Measurements from ENCODE around the gene AFDN. TPM values are rescaled to one million over a fixed set of nuclear protein-coding genes. Genes with fewer than 3 reads are reported as not detected.

Gene AFDN
- total RNA-seq, 1 donor from 2014 or later = 162 TPM

DNA sequence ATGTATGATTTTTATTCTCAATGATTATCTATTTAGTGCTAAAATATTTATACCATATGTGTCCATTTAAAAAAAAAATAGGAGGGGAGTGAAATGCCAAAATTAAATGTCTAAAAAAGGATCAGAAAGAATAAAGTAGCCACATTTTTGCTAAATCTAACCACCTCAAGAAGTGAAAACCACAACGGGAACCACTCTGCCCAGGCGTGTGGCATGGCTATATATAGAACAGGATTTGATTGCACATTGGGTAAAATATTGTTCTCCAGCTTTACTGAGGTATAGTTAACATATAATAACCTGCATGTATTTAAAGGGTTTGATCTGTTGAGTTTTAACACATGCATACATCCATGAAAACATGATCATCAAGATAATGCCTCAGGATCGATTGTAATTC, 19.0 kb upstream of the AFDN start:
- TF ChIP-seq, protein P1, sequence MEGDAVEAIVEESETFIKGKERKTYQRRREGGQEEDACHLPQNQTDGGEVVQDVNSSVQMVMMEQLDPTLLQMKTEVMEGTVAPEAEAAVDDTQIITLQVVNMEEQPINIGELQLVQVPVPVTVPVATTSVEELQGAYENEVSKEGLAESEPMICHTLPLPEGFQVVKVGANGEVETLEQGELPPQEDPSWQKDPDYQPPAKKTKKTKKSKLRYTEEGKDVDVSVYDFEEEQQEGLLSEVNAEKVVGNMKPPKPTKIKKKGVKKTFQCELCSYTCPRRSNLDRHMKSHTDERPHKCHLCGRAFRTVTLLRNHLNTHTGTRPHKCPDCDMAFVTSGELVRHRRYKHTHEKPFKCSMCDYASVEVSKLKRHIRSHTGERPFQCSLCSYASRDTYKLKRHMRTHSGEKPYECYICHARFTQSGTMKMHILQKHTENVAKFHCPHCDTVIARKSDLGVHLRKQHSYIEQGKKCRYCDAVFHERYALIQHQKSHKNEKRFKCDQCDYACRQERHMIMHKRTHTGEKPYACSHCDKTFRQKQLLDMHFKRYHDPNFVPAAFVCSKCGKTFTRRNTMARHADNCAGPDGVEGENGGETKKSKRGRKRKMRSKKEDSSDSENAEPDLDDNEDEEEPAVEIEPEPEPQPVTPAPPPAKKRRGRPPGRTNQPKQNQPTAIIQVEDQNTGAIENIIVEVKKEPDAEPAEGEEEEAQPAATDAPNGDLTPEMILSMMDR (IDR thresholded peaks at IDR 0.05) = no peak
- TF ChIP-seq POLR2A (IDR thresholded peaks at IDR 0.05) (no peak), POLR2AphosphoS5 (IDR thresholded peaks at IDR 0.05; ENCODE audit: insufficient read depth in 1 of 2, low read depth in 1 of 2) (no peak)
- Histone ChIP-seq H3K27me3 (no peaks in the 10 kb centered on the region), H3K4me3 (no peak overlapping the region), H3K9me3 (no peaks in the 10 kb centered on the region), H3K27ac (no peak overlapping the region), H3K36me3 (no peaks in the 10 kb centered on the region), H3K4me1 (no peaks in the 10 kb centered on the region)
- intact Hi-C loops (cut with DNase I) = no loop called here
- DNase-seq (ENCODE audit: extremely low spot score in 2 of 2) = no peak

DNA sequence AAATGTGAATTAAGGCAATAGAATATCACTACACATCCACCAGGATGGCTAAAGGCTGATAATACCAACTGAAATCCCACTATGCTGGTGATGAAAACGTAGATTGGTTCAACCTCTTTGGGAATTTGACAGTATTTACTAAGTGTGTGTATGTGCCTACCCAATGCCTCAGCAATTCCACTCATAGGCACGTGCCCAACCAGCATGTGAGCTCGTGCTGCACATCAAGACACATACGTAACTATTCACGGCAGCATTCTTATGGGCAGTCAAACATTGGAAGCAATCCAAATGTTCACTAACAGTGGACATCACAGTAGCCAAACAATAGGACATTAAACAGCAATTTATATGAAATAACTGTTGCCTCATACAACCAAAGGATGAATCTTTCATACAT, 15.7 kb upstream of the AFDN start:
- Histone ChIP-seq H3K4me3 (no peak overlapping the region), H3K27ac (no peak overlapping the region), H3K9me3 (no peaks in the 10 kb centered on the region), H3K27me3 (no peaks in the 10 kb centered on the region), H3K4me1 (no peaks in the 10 kb centered on the region), H3K36me3 (no peaks in the 10 kb centered on the region)
- no peak for DNase-seq (ENCODE audit: extremely low spot score in 2 of 2)
- intact Hi-C loops (cut with DNase I) = no loop called here
- no peak for TF ChIP-seq POLR2AphosphoS5 (IDR thresholded peaks at IDR 0.05; ENCODE audit: insufficient read depth in 1 of 2, low read depth in 1 of 2)
- TF ChIP-seq POLR2A (IDR thresholded peaks at IDR 0.05) = no peak
- TF ChIP-seq, protein P1 (IDR thresholded peaks at IDR 0.05) = no peak

DNA sequence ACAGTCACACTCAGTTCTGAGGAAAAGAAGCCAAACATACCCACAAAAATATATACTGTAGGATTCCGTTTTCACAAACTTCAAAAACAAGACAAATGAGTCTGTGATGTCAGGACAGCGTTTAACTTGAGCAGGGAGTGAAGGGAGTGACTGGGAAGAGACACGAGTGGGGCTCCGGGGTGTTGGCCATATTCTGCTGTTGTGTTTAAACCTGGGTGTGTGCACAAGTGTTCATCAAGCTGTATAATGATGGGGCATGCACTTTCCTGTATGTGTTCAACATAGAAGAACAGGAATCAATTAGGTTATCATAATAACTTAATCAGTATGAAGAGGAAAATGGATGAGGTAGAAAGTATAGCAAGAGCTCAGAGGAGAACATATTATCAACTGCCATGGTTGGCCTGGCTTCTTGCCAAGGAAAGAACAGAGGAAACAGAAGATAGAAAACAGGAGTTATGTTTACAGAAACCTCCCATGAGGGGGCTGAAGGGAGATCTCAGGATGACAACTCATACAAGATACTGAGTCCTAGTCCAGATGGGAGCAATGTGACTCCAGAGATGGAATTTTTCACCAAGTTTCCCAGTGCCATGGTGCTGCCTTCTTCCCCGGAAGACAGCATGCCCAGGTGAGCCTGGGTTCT, 15.1 kb upstream of the AFDN start:
- Histone ChIP-seq H3K27ac (no peak overlapping the region), H3K4me3 (no peak overlapping the region), H3K36me3 (no peaks in the 10 kb centered on the region), H3K27me3 (no peaks in the 10 kb centered on the region), H3K4me1 (no peaks in the 10 kb centered on the region), H3K9me3 (no peaks in the 10 kb centered on the region)
- TF ChIP-seq, protein P1 (IDR thresholded peaks at IDR 0.05) = no peak
- TF ChIP-seq POLR2AphosphoS5 (IDR thresholded peaks at IDR 0.05; ENCODE audit: insufficient read depth in 1 of 2, low read depth in 1 of 2) = no peak
- TF ChIP-seq POLR2A (IDR thresholded peaks at IDR 0.05) = no peak
- intact Hi-C loops (cut with DNase I) = no loop called here
- no peak for DNase-seq (ENCODE audit: extremely low spot score in 2 of 2)

DNA sequence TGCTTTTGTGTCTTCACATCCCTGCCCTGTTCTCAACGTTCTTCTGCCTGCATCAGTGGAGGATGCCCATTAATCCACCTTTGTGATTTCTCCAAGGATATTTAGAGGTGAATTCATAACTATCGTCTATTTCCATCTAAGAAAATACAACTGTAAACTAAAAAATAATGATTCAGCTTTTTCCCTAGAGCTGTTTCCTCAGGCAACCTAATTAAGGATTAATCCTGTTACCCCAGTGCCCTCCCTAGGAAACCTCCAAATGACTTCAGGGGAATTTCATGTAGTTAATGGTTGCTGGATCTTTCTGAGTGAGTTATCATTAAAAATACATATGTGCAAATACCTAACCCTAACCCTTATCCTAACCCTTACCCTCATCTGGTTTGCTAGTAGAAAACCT, 14.6 kb upstream of the AFDN start:
- H3K27ac ChIP-seq = no peak overlapping the region
- no peaks in the 10 kb centered on the region for H3K27me3 ChIP-seq
- no peak overlapping the region for H3K4me3 ChIP-seq
- no peaks in the 10 kb centered on the region for H3K4me1 ChIP-seq
- intact Hi-C loops (cut with DNase I) = no loop called here
- no peaks in the 10 kb centered on the region for H3K9me3 ChIP-seq
- no peak for DNase-seq (ENCODE audit: extremely low spot score in 2 of 2)
- TF ChIP-seq POLR2A (IDR thresholded peaks at IDR 0.05) (no peak), POLR2AphosphoS5 (IDR thresholded peaks at IDR 0.05; ENCODE audit: insufficient read depth in 1 of 2, low read depth in 1 of 2) (no peak)
- TF ChIP-seq, protein P1 (IDR thresholded peaks at IDR 0.05) = no peak
- H3K36me3 ChIP-seq = no peaks in the 10 kb centered on the region

DNA sequence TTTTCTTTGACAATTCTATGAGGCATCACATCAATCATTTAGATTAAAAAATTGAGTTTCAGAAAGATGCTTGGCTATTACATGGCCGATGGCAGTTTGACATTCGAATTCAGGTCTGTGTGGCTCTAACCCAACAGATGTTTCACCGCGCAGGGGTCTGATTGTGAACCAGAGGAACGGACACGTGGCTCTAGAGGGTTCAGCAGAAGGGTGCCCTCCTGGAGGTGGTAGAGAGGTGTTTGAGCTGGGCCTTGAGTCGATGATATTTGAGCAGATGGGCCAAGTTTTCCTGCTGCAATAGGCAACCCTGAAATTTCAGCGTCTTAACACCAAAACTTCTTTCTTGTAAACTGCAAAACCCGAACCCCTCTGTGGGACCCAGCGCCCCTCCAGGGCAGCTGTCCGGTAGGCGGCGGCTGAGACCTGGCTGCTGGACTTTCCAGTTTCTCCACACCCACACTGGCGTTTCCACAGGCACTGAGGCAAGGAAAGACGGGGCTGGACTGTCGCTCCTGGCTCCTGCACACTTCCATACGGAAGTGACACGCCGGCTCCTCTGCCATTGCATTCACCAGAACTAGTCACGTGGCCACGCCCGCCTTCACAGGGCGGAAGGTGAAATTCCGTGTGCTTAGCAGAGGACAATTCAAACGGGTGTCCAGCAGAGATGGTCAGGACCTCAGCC, 11.3 kb upstream of the AFDN start:
- intact Hi-C loops (cut with DNase I) = no loop called here
- DNase-seq (ENCODE audit: extremely low spot score in 2 of 2) = no peak
- Histone ChIP-seq H3K36me3 (no peaks in the 10 kb centered on the region), H3K27me3 (no peaks in the 10 kb centered on the region), H3K4me1 (no peaks in the 10 kb centered on the region), H3K4me3 (no peak overlapping the region), H3K27ac (no peak overlapping the region), H3K9me3 (no peaks in the 10 kb centered on the region)
- TF ChIP-seq POLR2AphosphoS5 (IDR thresholded peaks at IDR 0.05; ENCODE audit: insufficient read depth in 1 of 2, low read depth in 1 of 2) (no peak), POLR2A (IDR thresholded peaks at IDR 0.05) (no peak)
- TF ChIP-seq, protein P1 (IDR thresholded peaks at IDR 0.05) = no peak

Data from vagina (tissue), 2 donors.